H9 (cell line): ENCODE data around the gene RAMP3. TPM values are rescaled to one million over a fixed set of nuclear protein-coding genes. Genes with fewer than 3 reads are reported as not detected.

Source experiments
- DNase-seq: peaks from one replicate; pipeline ENCODE4 v3.0.0-alpha.2; 2017
- H2AFZ ChIP-seq: one replicate; pipeline ENCODE4 v1.6.1; 2013; ENCODE audit warnings: mild to moderate bottlenecking, low read length, control low read depth, moderate library complexity
- H2AK5ac ChIP-seq: 2 replicates; pipeline ENCODE4 v1.6.1; 2013; ENCODE audit warnings: low read length, control low read depth, mixed read lengths; ENCODE audit not compliant: insufficient read length
- H2BK120ac ChIP-seq: one replicate; pipeline ENCODE4 v1.6.1; 2013; ENCODE audit warnings: low read depth, mild to moderate bottlenecking, low read length, control low read depth, inconsistent platforms; ENCODE audit not compliant: poor library complexity, severe bottlenecking
- H2BK12ac ChIP-seq: 2 replicates; pipeline ENCODE4 v1.6.1; 2013; ENCODE audit warnings: low read length, control low read depth, mixed read lengths, low read depth; ENCODE audit not compliant: insufficient read length
- H2BK15ac ChIP-seq: 2 replicates; pipeline ENCODE4 v1.6.1; 2013; ENCODE audit warnings: low read depth, low read length, control low read depth
- H2BK20ac ChIP-seq: one replicate; pipeline ENCODE4 v1.6.1; 2013; ENCODE audit warnings: low read depth, mild to moderate bottlenecking, low read length, control low read depth, inconsistent platforms; ENCODE audit not compliant: poor library complexity, severe bottlenecking
- H2BK5ac ChIP-seq: 2 replicates; pipeline ENCODE4 v1.6.1; 2013; ENCODE audit warnings: low read length, control low read depth, mixed read lengths; ENCODE audit not compliant: insufficient read length
- H3K14ac ChIP-seq: 2 replicates; pipeline ENCODE4 v1.6.1; 2013; ENCODE audit warnings: low read length, control low read depth; ENCODE audit not compliant: insufficient read depth
- H3K18ac ChIP-seq: 2 replicates; pipeline ENCODE4 v1.6.1; 2013; ENCODE audit warnings: low read depth, mild to moderate bottlenecking, mixed read lengths, low read length, control low read depth; ENCODE audit not compliant: insufficient read length
- H3K23ac ChIP-seq: 2 replicates; pipeline ENCODE4 v1.6.1; 2013; ENCODE audit warnings: low read length, control low read depth, mixed read lengths, low read depth; ENCODE audit not compliant: insufficient read length
- H3K23me2 ChIP-seq: 2 replicates; pipeline ENCODE4 v1.6.1; 2013; ENCODE audit warnings: low read depth, mild to moderate bottlenecking, mixed read lengths, low read length, control low read depth; ENCODE audit not compliant: insufficient read length, poor library complexity, severe bottlenecking
- H3K27ac ChIP-seq: 2 replicates; pipeline ENCODE4 v1.5.1; 2013; ENCODE audit warnings: low read length, control low read depth, mixed read lengths, low read depth; ENCODE audit not compliant: insufficient read length
- H3K27me3 ChIP-seq: 2 replicates; pipeline ENCODE4 v1.6.1; 2013; ENCODE audit warnings: low read length, control low read depth, inconsistent platforms; ENCODE audit not compliant: insufficient read depth
- H3K4ac ChIP-seq: 2 replicates; pipeline ENCODE4 v1.6.1; 2013; ENCODE audit warnings: low read depth, mild to moderate bottlenecking, control low read depth, inconsistent platforms, low read length, moderate library complexity
- H3K4me1 ChIP-seq: 2 replicates; pipeline ENCODE4 v1.6.1; 2013; ENCODE audit warnings: low read length, control low read depth, inconsistent platforms; ENCODE audit not compliant: insufficient read depth
- H3K4me2 ChIP-seq: 2 replicates; pipeline ENCODE4 v1.6.1; 2013; ENCODE audit warnings: low read length, control low read depth, mixed read lengths; ENCODE audit not compliant: insufficient read length, insufficient read depth
- H3K56ac ChIP-seq: 2 replicates; pipeline ENCODE4 v1.6.1; 2013; ENCODE audit warnings: low read depth, mild to moderate bottlenecking, mixed read lengths, low read length, control low read depth; ENCODE audit not compliant: insufficient read length
- H3K79me1 ChIP-seq: 2 replicates; pipeline ENCODE4 v1.6.1; 2013; ENCODE audit warnings: low read depth, mild to moderate bottlenecking, moderate library complexity, low read length, control low read depth, inconsistent platforms; ENCODE audit not compliant: insufficient read depth, poor library complexity, severe bottlenecking
- H3K79me2 ChIP-seq: 2 replicates; pipeline ENCODE4 v1.6.1; 2013; ENCODE audit warnings: low read length, control low read depth, inconsistent platforms; ENCODE audit not compliant: insufficient read depth
- H3K9ac ChIP-seq: 2 replicates; pipeline ENCODE4 v1.6.1; 2013; ENCODE audit warnings: low read length, control low read depth, mixed read lengths; ENCODE audit not compliant: insufficient read length; ENCODE audit errors: extremely low read depth
- H3K9me3 ChIP-seq: one replicate; pipeline ENCODE4 v1.6.1; 2013; ENCODE audit warnings: low read depth, low read length, inconsistent platforms; ENCODE audit not compliant: control insufficient read depth
- H3T11ph ChIP-seq: one replicate; pipeline ENCODE4 v1.6.1; 2013; ENCODE audit warnings: mild to moderate bottlenecking, low read length, control low read depth, inconsistent platforms
- H4K20me1 ChIP-seq: one replicate; pipeline ENCODE4 v1.6.1; 2013; ENCODE audit not compliant: control insufficient read depth, insufficient read length, insufficient read depth
- H4K5ac ChIP-seq: 2 replicates; pipeline ENCODE4 v1.6.1; 2013; ENCODE audit warnings: low read depth, mild to moderate bottlenecking, mixed read lengths, low read length, control low read depth; ENCODE audit not compliant: insufficient read length
- H4K8ac ChIP-seq: replicated peaks from 2 replicates; pipeline ENCODE4 v1.6.1; 2013; ENCODE audit warnings: low read length, control low read depth, mixed read lengths, low read depth; ENCODE audit not compliant: insufficient read length
- H4K91ac ChIP-seq: 2 replicates; pipeline ENCODE4 v1.6.1; 2013; ENCODE audit warnings: low read depth, mild to moderate bottlenecking, moderate library complexity, mixed read lengths, low read length, control low read depth; ENCODE audit not compliant: insufficient read length
- H3K27ac Mint-ChIP-seq, 3 experiments: 2 replicates in 2 of 3; 3 replicates in 1 of 3; pipeline ENCODE4 v1.8.0; 2020 to 2021; ENCODE audit warnings: mixed read lengths in 3 of 3, mild to moderate bottlenecking in 1 of 3, moderate library complexity in 1 of 3
- H3K27me3 Mint-ChIP-seq: 2 replicates; pipeline ENCODE4 v1.8.0; 2021; ENCODE audit warnings: low read depth, mild to moderate bottlenecking, moderate library complexity, mixed read lengths
- H3K36me3 Mint-ChIP-seq, 3 experiments: 2 replicates in 2 of 3; 3 replicates in 1 of 3; pipeline ENCODE4 v1.8.0; 2020 to 2021; ENCODE audit warnings: low read depth in 3 of 3, mixed read lengths in 3 of 3; ENCODE audit not compliant: insufficient read depth in 1 of 3
- H3K4me1 Mint-ChIP-seq, 2 experiments: 2 replicates each; pipeline ENCODE4 v1.8.0; 2020; ENCODE audit warnings: mixed read lengths in 2 of 2
- H3K4me3 Mint-ChIP-seq, 2 experiments: 2 replicates in 1 of 2; 3 replicates in 1 of 2; pipeline ENCODE4 v1.8.0; 2020 to 2021; ENCODE audit warnings: mild to moderate bottlenecking in 2 of 2, mixed read lengths in 2 of 2, moderate library complexity in 1 of 2
- H3K9me3 Mint-ChIP-seq, 2 experiments: 2 replicates in 1 of 2; 3 replicates in 1 of 2; pipeline ENCODE4 v1.8.0; 2020; ENCODE audit warnings: mild to moderate bottlenecking in 2 of 2, mixed read lengths in 2 of 2, moderate library complexity in 1 of 2
- WGBS: extraction: QIAGEN DNeasy Blood & Tissue Kit; methylation state at CpG from one replicate; pipeline ENCODE4 v1.1.7; 2013; ENCODE audit warnings: missing lambda C conversion rate, low lambda C conversion rate, mixed read lengths; ENCODE audit not compliant: insufficient read length; ENCODE audit errors: extremely low coverage; 5-methylcytosine and 5-hydroxymethylcytosine counted together
- total RNA-seq: library from RNA; stranded (reverse); gene quantifications from 2 replicates; pipeline ENCODE4 v1.2.1, GENCODE V29; 2021
- TF ChIP-seq, protein P1 (sequence below): fragments of 200-600 bp; sonication (generic); conservative IDR thresholded peaks from 3 replicates; pipeline ENCODE4 v1.8.0; 2021; ENCODE audit warnings: antibody characterized with exemption, mild to moderate bottlenecking

The RAMP3 gene
- total RNA-seq, 1 experiment from 2014 or later, result 0.63 TPM

DNA sequence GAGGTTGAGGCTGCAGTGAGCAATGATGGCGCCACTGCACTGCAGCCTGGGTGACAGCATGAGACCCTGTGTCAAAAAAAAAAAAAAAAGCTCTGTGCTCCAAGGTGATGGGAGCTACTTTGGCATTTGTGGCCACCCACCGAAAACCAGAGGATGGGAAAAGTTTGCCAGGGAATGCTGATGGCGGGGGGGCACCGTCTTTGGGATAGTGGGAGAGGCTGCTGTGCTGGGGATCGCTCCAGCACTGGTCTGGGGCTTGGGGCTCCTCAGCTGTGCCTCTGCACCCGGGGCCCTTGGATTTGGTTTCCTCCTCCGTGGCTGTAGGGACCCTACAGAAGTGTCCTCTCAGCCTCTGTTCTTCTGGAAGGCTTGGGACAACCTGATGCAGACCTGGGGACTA lies 11.7 kb upstream of the RAMP3 start:
- no peak overlapping the region for H2AFZ ChIP-seq
- no peak overlapping the region for H4K8ac ChIP-seq
- H3K4me3 Mint-ChIP-seq, result no peak overlapping the region
- no peak overlapping the region for H2BK20ac ChIP-seq
- no peaks in the 10 kb centered on the region for H4K20me1 ChIP-seq
- H3K4me2 ChIP-seq, result no peak overlapping the region
- no peak overlapping the region for H4K91ac ChIP-seq
- H3K9me3 ChIP-seq, result no peaks in the 10 kb centered on the region
- no peaks in the 10 kb centered on the region for H3K27me3 ChIP-seq
- H3K36me3 Mint-ChIP-seq, result no peaks in the 10 kb centered on the region
- WGBS, result no CpG with 5 or more reads among the region's 7 CpGs
- H4K5ac ChIP-seq, result no peak overlapping the region
- H3K9me3 Mint-ChIP-seq, result no peaks in the 10 kb centered on the region
- no peak overlapping the region for H3K27ac Mint-ChIP-seq
- no peak overlapping the region for H3K14ac ChIP-seq
- H2BK12ac ChIP-seq, result no peak overlapping the region
- peaks cover 12% of the 10 kb centered on the region for H3K27me3 Mint-ChIP-seq
- no peak overlapping the region for H2BK120ac ChIP-seq
- H2AK5ac ChIP-seq, result no peak overlapping the region
- H3K79me2 ChIP-seq, result no peaks in the 10 kb centered on the region
- H3K4ac ChIP-seq, result no peak overlapping the region
- no peaks in the 10 kb centered on the region for H3K23me2 ChIP-seq
- TF ChIP-seq, protein P1, sequence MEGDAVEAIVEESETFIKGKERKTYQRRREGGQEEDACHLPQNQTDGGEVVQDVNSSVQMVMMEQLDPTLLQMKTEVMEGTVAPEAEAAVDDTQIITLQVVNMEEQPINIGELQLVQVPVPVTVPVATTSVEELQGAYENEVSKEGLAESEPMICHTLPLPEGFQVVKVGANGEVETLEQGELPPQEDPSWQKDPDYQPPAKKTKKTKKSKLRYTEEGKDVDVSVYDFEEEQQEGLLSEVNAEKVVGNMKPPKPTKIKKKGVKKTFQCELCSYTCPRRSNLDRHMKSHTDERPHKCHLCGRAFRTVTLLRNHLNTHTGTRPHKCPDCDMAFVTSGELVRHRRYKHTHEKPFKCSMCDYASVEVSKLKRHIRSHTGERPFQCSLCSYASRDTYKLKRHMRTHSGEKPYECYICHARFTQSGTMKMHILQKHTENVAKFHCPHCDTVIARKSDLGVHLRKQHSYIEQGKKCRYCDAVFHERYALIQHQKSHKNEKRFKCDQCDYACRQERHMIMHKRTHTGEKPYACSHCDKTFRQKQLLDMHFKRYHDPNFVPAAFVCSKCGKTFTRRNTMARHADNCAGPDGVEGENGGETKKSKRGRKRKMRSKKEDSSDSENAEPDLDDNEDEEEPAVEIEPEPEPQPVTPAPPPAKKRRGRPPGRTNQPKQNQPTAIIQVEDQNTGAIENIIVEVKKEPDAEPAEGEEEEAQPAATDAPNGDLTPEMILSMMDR, result no peak
- no peak overlapping the region for H3K23ac ChIP-seq
- peaks cover 0 to 5% of the 10 kb centered on the region in 2 experiments; a peak in 2 of 4 replicates for H3K4me1 Mint-ChIP-seq
- no peaks in the 10 kb centered on the region for H3K79me1 ChIP-seq
- no peak overlapping the region for H3K9ac ChIP-seq
- H3K56ac ChIP-seq, result no peak overlapping the region
- peaks cover 2% of the 10 kb centered on the region; the same call in 1 of the 2 replicates for H3K4me1 ChIP-seq
- H3K18ac ChIP-seq, result no peak overlapping the region
- no peak overlapping the region for H3K27ac ChIP-seq
- no peak overlapping the region for H2BK15ac ChIP-seq
- peak; percentile 10 for DNase-seq
- H2BK5ac ChIP-seq, result no peak overlapping the region
- no peak overlapping the region for H3T11ph ChIP-seq
